ENCODE data around the gene MVB12A.

MVB12A gene

DNA sequence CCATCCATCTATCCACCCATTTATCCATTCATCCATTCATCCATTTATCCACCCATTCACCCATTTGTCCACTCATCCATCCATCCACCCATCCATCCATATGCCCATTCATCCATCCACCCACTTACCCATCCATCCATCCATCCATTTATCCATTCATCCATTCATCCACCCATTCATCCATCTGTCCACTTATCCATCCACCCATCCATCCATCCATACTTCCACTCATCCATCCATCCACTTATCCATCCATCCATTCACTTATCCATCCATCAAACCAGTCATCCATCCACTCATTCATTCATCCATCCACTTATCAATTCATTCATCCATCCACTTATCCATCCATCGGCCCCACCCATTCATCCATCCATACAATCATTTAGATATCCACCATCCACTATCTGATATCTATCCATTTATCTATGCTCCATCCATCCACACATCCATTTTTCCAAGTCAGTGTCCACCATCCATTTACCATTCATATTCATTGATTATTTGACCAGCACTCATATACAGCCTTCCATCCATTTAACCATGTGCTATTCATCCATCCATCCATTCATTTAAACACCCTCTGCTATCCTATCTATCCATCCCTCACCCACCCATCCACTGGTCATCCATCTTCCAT lies 25.8 kb downstream of the MVB12A start:
- no peak for DNase-seq (ENCODE audit: low read depth in 2 of 2)

GRCh38 chr19:17447704-17448130 lies 27.9 kb downstream of the MVB12A start:
- no peak for DNase-seq (ENCODE audit: low read depth in 2 of 2)

DNA sequence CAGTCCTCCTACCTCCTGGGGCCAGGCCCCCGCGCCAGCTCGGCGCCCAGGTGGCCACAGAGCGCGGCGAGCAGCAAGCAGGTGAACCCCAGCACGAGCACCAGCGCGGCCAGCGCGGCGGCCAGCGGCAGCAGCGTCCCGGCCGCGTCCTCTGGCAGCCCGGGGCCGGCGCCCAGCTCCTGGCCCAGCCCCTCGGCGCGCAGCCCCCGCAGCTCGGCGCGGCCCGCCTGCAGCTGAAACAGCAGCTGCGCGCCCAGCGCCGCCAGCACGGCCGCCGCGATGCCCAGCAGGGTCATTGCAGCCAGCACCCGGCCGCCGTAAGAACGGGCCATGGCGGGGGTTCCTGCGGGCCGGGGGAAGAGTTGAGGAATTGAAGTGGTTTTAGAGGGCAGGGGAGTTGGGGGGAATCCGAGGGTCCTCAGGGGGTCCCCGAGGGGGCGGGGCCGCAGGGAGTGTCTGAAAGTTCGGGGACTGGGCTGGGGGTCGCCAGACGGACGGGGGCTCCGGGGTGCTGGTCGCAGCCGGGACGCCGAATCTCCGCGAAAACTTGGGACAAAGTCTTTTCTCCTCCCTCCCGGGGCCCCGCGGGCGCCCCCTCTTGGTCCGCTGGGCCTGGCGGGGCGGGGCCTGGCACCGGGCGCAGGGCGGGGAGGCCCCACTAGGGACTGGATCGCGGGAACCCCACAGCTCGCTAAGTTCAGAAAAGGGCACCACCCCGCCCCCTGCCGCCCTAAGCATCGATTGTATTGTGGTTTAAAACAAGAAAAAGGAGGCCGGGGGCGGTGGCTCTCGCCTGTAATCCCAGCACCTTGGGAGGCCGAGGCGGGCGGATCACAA lies 28.5 kb downstream of the MVB12A start, which contains the start of gene TMEM221:
Gene TMEM221 (minus strand): TSS at position 538 of the 837 bp plus-strand sequence. CDS start 206 bp downstream, at position 332.
- no peak for DNase-seq (ENCODE audit: low read depth in 2 of 2)

- no peak for DNase-seq (ENCODE audit: low read depth in 2 of 2)
These were observed 30.6 kb downstream of the MVB12A start for GRCh38 chr19:17450264-17451075.

- DNase-seq (ENCODE audit: low read depth in 2 of 2): no peak
These were observed 32.0 kb downstream of the MVB12A start for GRCh38 chr19:17451820-17452219.

- no peak for DNase-seq (ENCODE audit: low read depth in 2 of 2)
These were observed 34.8 kb downstream of the MVB12A start for GRCh38 chr19:17454576-17455071.

DNA sequence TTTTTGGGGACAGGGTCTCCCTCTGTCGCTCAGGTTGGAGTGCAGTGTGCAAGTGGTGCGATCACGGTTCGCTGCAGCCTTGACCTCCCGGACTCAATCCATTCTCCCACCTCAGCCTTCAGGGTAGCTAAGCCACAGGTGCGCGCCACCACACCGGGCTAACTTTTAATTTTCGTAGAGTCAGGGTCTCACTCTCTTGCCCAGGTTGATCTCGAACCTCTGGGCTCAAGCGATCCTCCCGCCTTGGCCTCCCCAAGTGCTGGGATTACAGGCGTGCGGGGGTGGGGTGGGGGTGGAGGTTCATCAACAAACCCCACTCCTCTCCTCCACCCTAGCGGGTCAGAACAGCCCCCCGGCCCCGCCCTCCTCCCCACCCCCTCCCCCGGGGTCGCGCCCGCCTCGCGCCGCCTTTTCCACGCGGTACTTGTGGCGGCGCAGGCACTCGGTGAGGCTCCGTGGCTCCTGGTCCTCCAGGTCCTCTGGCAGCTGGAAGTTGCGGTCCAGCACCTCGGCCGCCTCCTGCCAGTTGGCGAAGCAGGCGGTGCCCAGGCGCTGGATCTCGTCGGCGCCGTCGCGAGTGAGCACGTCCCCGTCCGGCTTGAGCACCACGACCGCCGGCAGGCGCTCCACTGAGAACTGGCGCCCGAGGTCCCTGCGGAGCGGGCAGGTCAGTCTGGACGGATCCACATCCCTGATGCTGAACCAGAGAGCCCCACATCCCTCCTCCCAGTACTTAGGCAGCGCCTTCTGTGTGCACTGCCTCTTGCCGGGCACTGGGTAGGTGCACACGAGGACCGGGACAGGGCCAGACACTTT lies 35.7 kb downstream of the MVB12A start:
- no peak for DNase-seq (ENCODE audit: low read depth in 2 of 2)

DNA sequence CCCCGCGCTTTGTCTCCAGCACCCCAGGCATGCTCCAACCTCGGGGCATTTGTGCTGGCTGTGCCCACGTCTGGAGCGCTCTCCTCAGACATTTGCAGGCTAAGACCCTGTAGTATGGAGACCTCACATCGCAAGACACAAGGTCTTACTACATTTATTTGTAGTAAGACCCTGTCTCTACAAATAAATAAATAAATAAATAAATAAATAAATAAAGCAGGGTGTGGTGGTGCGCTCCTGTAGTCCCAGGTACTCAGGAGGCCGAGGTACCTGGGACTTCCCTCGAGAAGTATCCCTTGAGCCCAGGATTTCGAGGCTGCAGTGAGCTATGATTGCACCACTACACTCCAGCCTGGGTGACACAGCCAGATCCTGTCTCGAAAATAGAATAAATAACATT lies 36.3 kb downstream of the MVB12A start:
- no peak for DNase-seq (ENCODE audit: low read depth in 2 of 2)

DNA sequence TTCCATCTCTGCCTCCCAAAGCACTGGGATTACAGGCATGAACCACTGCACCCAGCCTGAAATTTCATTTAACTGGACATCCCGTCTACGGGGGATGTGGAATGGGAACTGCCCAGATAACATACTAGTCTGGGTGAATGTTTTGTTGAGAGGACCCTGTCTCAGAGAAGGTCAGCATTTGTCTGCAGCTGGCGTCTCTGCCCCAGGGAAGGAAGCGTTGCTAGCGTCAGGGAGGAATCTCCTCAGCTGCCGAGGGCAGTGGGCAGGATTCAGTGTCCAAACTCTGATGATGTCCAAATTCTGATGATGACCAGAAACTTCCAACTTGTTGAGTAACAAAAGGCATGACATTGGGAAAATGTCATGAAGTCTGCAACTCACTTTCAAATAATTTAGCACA lies 37.8 kb downstream of the MVB12A start:
- DNase-seq (ENCODE audit: low read depth in 2 of 2): no peak

- DNase-seq (ENCODE audit: low read depth in 2 of 2): no peak
These were observed 39.1 kb downstream of the MVB12A start for GRCh38 chr19:17458970-17459369.

- no peak for DNase-seq (ENCODE audit: low read depth in 2 of 2)
These were observed 40.8 kb downstream of the MVB12A start, which contains the start of gene NXNL1 for GRCh38 chr19:17460372-17461230. TSS of gene NXNL1 (minus strand) at chr19:17460926. CDS start at chr19:17460869, 57 bp downstream.

- no peak for DNase-seq (ENCODE audit: low read depth in 2 of 2)
These were observed 46.6 kb downstream of the MVB12A start for GRCh38 chr19:17466487-17466850.

DNA sequence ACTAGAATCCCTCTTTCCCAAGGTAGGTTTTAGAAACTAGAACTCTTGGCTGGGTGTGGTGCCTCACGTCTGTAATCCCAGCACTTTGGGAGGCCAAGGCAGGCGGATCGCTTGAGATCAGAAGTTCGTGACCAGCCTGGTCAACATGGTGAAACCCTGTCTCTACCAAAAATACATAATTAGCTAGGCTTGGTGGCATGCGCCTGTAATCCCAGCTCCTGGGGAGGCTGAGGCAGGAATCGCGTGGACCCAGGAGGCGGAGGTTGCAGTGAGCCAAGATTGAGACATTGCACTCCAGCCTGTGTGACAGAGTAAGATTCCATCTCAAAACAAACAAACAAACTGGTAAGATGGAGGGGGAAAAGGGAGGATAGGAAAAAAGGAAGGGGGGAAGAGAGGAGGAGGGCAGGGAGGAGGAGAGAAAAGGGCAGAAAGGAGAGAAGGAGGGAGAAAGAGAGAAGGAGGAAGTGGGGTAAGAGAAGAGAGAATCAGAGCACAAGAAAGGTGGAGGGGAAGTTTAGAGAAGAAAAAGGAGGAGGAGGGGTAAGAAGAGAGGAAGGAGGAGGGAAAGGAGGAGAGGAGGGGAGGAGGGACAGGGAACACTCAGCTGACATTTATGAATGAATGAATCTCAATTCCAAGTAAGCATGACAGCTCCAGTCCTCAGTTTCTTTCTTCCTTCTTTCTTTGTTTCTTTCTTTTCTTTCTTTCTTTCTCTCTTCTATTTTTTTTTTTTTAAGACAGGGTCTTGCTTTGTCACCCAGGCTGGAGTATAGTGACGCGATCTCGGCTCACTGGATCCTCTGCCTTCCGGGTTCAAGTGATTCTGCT lies 47.8 kb downstream of the MVB12A start:
- no peak for DNase-seq (ENCODE audit: low read depth in 2 of 2)

- DNase-seq (ENCODE audit: low read depth in 2 of 2): no peak
These were observed 48.6 kb downstream of the MVB12A start for GRCh38 chr19:17468302-17469091.

- DNase-seq (ENCODE audit: low read depth in 2 of 2): no peak
These were observed 49.2 kb downstream of the MVB12A start for GRCh38 chr19:17469092-17469480.

- DNase-seq (ENCODE audit: low read depth in 2 of 2): peak; percentile 90 to 91
These were observed 49.7 kb downstream of the MVB12A start for GRCh38 chr19:17469481-17470067.

DNA sequence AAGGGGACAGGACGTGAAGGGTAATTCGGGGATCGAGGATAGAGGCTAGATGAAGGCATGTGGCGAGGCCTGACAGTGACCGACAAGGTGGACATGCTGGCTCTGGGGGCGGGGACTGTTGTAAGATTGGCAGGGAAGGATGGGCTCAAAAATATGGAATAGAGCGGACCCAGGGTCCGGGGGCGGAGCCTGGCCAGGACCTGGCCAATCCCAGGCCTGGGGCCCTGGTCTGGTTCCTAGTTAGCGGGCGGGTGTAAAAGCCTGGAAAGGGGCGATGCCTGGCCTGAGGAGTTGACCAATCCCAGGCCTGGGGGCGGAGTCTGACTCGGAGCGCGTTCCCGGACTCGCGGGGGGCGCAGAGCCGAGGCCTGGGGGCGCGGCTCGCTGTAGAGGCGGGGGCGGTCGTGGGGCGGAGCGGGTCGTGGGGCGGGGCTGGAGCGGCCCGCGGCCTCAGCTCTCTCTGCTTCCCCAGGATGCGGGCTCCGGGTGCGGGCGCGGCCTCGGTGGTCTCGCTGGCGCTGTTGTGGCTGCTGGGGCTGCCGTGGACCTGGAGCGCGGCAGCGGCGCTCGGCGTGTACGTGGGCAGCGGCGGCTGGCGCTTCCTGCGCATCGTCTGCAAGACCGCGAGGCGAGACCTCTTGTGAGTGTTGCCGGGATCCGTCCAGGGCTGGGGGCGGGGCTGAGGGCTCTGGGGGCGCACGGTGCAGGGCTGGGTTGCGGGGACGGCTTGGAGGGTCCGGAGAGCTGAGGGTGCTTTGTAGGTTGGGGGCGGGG lies 50.4 kb downstream of the MVB12A start, which contains the start of gene SLC27A1:
Gene SLC27A1 (plus strand): TSS at position 457 of the 774 bp plus-strand sequence. CDS start 17 bp downstream, at position 474.
- DNase-seq (ENCODE audit: low read depth in 2 of 2): peak; percentile 98 to 99
